Stimulated activated CD8-positive, alpha-beta memory T cell treated with anti-CD3 and anti-CD28 coated beads, Interleukin-7, amount 100 ng/mL, for 48 hours (primary cell): ENCODE results near the gene DYDC2.
"Not testable (repeated sequence)": the region's sequence is repeated elsewhere in the genome, so short reads cannot be mapped to it uniquely, and the experiment has no call there.

Experiments
- DNase-seq, 2 donors: peaks; one replicate each; pipeline ENCODE4 v3.0.0-alpha.2; 2020; ENCODE audit warnings: low read depth in 1 of 2; ENCODE audit errors: extremely low read depth in 1 of 2

The DYDC2 gene

GRCh38 chr10:80411681-80412220, 55.2 kb downstream of the DYDC2 start:
- DNase-seq, result no peak

- DNase-seq, result no peak
These were observed 55.9 kb downstream of the DYDC2 start for GRCh38 chr10:80412486-80412885.

- DNase-seq, result no peak
These were observed 56.9 kb downstream of the DYDC2 start for GRCh38 chr10:80413271-80413996.

GRCh38 chr10:80414142-80414895, 57.7 kb downstream of the DYDC2 start:
- DNase-seq, result no peak

- DNase-seq, result no peak
These were observed 59.3 kb downstream of the DYDC2 start for GRCh38 chr10:80415734-80416478.

- no peak for DNase-seq
These were observed 60.0 kb downstream of the DYDC2 start for GRCh38 chr10:80416479-80417098.

- not testable (repeated sequence) for DNase-seq
These were observed 60.7 kb downstream of the DYDC2 start for GRCh38 chr10:80417256-80417655.
